Endothelial cell of umbilical vein (primary cell): Measurements from ENCODE around the gene FAM72D. TPM values are rescaled to one million over a fixed set of nuclear protein-coding genes. Genes with fewer than 3 reads are reported as not detected.
"Not testable (repeated sequence)": the region's sequence is repeated elsewhere in the genome, so short reads cannot be mapped to it uniquely, and the experiment has no call there.

Experiments used
- BruUV-seq: library from RNA; stranded (reverse); fragments of 400-500 nt; replicated peaks from 2 replicates; lab custom pipeline; 2021; lab: Mats Ljungman, UMichigan
- CTCF ChIA-PET: fragments of 300-600, 350-600 bp; sonication (Branson Sonifier 250); formaldehyde crosslinking; loops from one replicate; lab custom pipeline; 2021; ENCODE audit warnings: antibody characterized with exemption, inconsistent platforms; lab: Charles Lee
- POLR2A ChIA-PET: fragments of 300-600, 350-600 bp; sonication (Branson Sonifier 250); formaldehyde crosslinking; loops from one replicate; lab custom pipeline; 2021; ENCODE audit warnings: antibody characterized with exemption, inconsistent platforms; lab: Charles Lee
- DNase-seq: peaks from one replicate; pipeline ENCODE4 v3.0.0-alpha.2; 2011; ENCODE audit warnings: low read depth, low spot score
- FAIRE-seq: peaks from 2 replicates; lab custom pipeline; 2011; peaks lifted over from hg19 to GRCh38; lab: Jason Lieb, UNC
- H2AFZ ChIP-seq: 2 replicates; pipeline ENCODE4 v1.6.0; 2012; ENCODE audit warnings: low read depth, low read length, control low read depth, inconsistent platforms
- H3K27ac ChIP-seq: 2 replicates; pipeline ENCODE4 v1.5.1; 2011; ENCODE audit warnings: low read depth, mild to moderate bottlenecking, control low read depth, low read length, moderate library complexity; ENCODE audit not compliant: insufficient read depth
- H3K27me3 ChIP-seq, 2 experiments: 2 replicates each; pipeline versions ENCODE4 v1.6.0 to v1.6.1; 2011; ENCODE audit warnings: low read length in 2 of 2, mixed read lengths in 1 of 2; ENCODE audit not compliant: control insufficient read depth in 2 of 2, insufficient read depth in 2 of 2
- H3K36me3 ChIP-seq, 2 experiments: 2 replicates in 1 of 2; 3 replicates in 1 of 2; pipeline ENCODE4 v1.5.1; 2011; ENCODE audit warnings: low read length in 2 of 2, mild to moderate bottlenecking in 1 of 2, moderate library complexity in 1 of 2; ENCODE audit not compliant: control insufficient read depth in 2 of 2, insufficient read depth in 2 of 2; ENCODE audit errors: extremely low read depth in 1 of 2
- H3K4me1 ChIP-seq: 3 replicates; pipeline ENCODE4 v1.5.1; 2011; ENCODE audit warnings: mild to moderate bottlenecking, low read length; ENCODE audit not compliant: control insufficient read depth, insufficient read depth; ENCODE audit errors: extremely low read depth
- H3K4me2 ChIP-seq: 2 replicates; pipeline ENCODE4 v1.6.1; 2011; ENCODE audit warnings: low read length, control low read depth, mixed read lengths; ENCODE audit not compliant: insufficient read depth
- H3K4me3 ChIP-seq, 3 experiments: fragments of 200-600 bp in 1 of 3; sonication (generic), shearing (Covaris generic) in 1 of 3; replicated peaks in 1 of 3; 2 replicates each; pipeline ENCODE4 v1.5.1; 2011 to 2016; ENCODE audit warnings: control low read depth in 3 of 3, low read length in 3 of 3, mild to moderate bottlenecking in 2 of 3, inconsistent platforms in 1 of 3, low read depth in 1 of 3, moderate library complexity in 1 of 3; ENCODE audit not compliant: insufficient read depth in 1 of 3
- H3K79me2 ChIP-seq: 2 replicates; pipeline ENCODE4 v1.6.0; 2012; ENCODE audit warnings: low read length, inconsistent platforms; ENCODE audit not compliant: control insufficient read depth, insufficient read depth
- H3K9ac ChIP-seq: replicated peaks from 2 replicates; pipeline ENCODE3; 2011; ENCODE audit warnings: low read length, control low read depth; ENCODE audit not compliant: insufficient read depth; ENCODE audit errors: extremely low read depth
- H3K9me1 ChIP-seq: replicated peaks from 3 replicates; pipeline ENCODE4 v1.6.0; 2011; ENCODE audit warnings: mild to moderate bottlenecking, low read length; ENCODE audit not compliant: control insufficient read depth, insufficient read depth; ENCODE audit errors: extremely low read depth
- H3K9me3 ChIP-seq: replicated peaks from 2 replicates; pipeline ENCODE4 v1.5.1; 2012; ENCODE audit warnings: low read length, inconsistent platforms; ENCODE audit not compliant: control insufficient read depth, insufficient read depth
- H4K20me1 ChIP-seq: replicated peaks from 2 replicates; pipeline ENCODE3; 2011; ENCODE audit warnings: mild to moderate bottlenecking, low read length; ENCODE audit not compliant: control insufficient read depth, insufficient read depth; ENCODE audit errors: extremely low read depth
- dilution Hi-C: fragments of 300-500 bp; cut with MboI; formaldehyde crosslinking; loops from one replicate; pipeline ENCODE4 v1.15.0; 2019; ENCODE audit warnings: low sequenced_read_pairs; ENCODE audit not compliant: extremely low pct_ligation_motif_present
- intact Hi-C: fragments of 100-400 bp; cut with micrococcal nuclease; formaldehyde crosslinking; loops from one replicate; pipeline ENCODE4 v1.10.0; 2022
- polyA plus RNA-seq, 4 experiments: library from polyadenylated mRNA; depleted of rRNA in 3 of 4; stranded (reverse) in 3 of 4; unstranded in 1 of 4; fragments of >200 nt; gene quantifications; 2 replicates each; pipeline versions ENCODE4 v1.2.1 to v1.2.3, GENCODE V29; 2011 to 2012; ENCODE audit warnings: missing spikeins in 1 of 4
- total RNA-seq: library from RNA; stranded (reverse); gene quantifications from 2 replicates; pipeline ENCODE4 v1.2.3, GENCODE V29; 2021

Gene FAM72D
- total and polyA plus RNA-seq, 2 donors (not counting 3 experiments of a cell fraction or from before 2014, with no cell fraction given) = 1.2 to 3.3 TPM

- dilution Hi-C loops, BruUV-seq, CTCF ChIA-PET: not testable (repeated sequence)
Measured at GRCh38 chr1:145140549-145140948, 44.8 kb downstream of the FAM72D start.

GRCh38 chr1:145144264-145144913, 48.6 kb downstream of the FAM72D start:
- H3K36me3 ChIP-seq, BruUV-seq, H3K27me3 ChIP-seq, H3K9me3 ChIP-seq, H3K4me3 ChIP-seq, intact Hi-C loops, H4K20me1 ChIP-seq, H3K4me2 ChIP-seq, dilution Hi-C loops, H3K79me2 ChIP-seq, H3K9ac ChIP-seq, DNase-seq, H2AFZ ChIP-seq, H3K4me1 ChIP-seq, H3K9me1 ChIP-seq, FAIRE-seq, H3K27ac ChIP-seq, CTCF ChIA-PET, POLR2A ChIA-PET: not testable (repeated sequence)

More at GRCh38 chr1:145140549-145140948, 44.8 kb downstream of the FAM72D start:
- H3K9ac ChIP-seq, H2AFZ ChIP-seq, FAIRE-seq, POLR2A ChIA-PET, H3K4me3 ChIP-seq, H3K4me2 ChIP-seq, DNase-seq, H3K9me1 ChIP-seq, intact Hi-C loops, H3K36me3 ChIP-seq, H3K27me3 ChIP-seq, H3K9me3 ChIP-seq, H3K79me2 ChIP-seq, H4K20me1 ChIP-seq, H3K27ac ChIP-seq, H3K4me1 ChIP-seq: not testable (repeated sequence)

DNA sequence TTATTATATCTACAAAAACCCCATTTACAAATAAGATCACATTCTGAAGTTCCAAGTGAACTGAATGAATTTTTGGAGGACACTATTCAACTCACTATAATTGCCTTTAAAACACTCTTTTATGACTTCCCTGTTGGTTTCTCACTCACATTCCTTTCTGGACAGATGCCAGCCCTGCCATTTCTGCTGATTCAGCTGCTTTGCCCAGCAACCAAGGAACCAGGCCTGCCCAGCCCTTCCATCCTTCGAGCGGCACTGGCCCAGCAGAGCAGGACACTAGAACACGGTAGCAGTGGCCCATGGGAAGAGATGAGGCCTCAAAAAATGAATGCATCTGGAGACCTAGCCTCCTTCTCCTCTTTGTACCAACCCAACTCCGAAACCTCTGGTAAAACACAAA, 50.5 kb downstream of the FAM72D start:
- dilution Hi-C loops, H3K27ac ChIP-seq, FAIRE-seq, DNase-seq, H3K4me3 ChIP-seq, H3K9me1 ChIP-seq, POLR2A ChIA-PET, BruUV-seq, H3K9ac ChIP-seq, CTCF ChIA-PET, H3K4me2 ChIP-seq, H4K20me1 ChIP-seq, H2AFZ ChIP-seq, H3K36me3 ChIP-seq, H3K79me2 ChIP-seq, H3K27me3 ChIP-seq, H3K4me1 ChIP-seq, intact Hi-C loops, H3K9me3 ChIP-seq: not testable (repeated sequence)

- H3K4me2 ChIP-seq, H3K27ac ChIP-seq, H3K27me3 ChIP-seq, H3K79me2 ChIP-seq, H3K4me1 ChIP-seq, CTCF ChIA-PET, BruUV-seq, POLR2A ChIA-PET, DNase-seq, dilution Hi-C loops, H2AFZ ChIP-seq, intact Hi-C loops, H3K9ac ChIP-seq, H3K9me3 ChIP-seq, H4K20me1 ChIP-seq, H3K36me3 ChIP-seq, H3K4me3 ChIP-seq, H3K9me1 ChIP-seq, FAIRE-seq: not testable (repeated sequence)
Measured at GRCh38 chr1:145147172-145147571, 51.4 kb downstream of the FAM72D start.
